Gastroesophageal sphincter (tissue), 3 donors: ENCODE data around the gene TMEM175.

Experiments
- POLR2A ChIP-seq, 2 donors: fragments of 450-650 bp; IDR thresholded peaks; one replicate each; pipeline ENCODE4 v1.6.1; 2017; ENCODE audit warnings: antibody characterized with exemption in 2 of 2, mild to moderate bottlenecking in 2 of 2, moderate library complexity in 1 of 2
- TF ChIP-seq, protein P1 (sequence below), 4 experiments: fragments of 200-600 bp in 2 of 4; fragments of 450-650 bp in 2 of 4; sonication (generic) in 1 of 4; IDR thresholded peaks; one replicate each; pipeline ENCODE4 v1.5.1; 2017 to 2019; ENCODE audit warnings: antibody characterized with exemption in 4 of 4, mild to moderate bottlenecking in 2 of 4, moderate library complexity in 2 of 4

DNA sequence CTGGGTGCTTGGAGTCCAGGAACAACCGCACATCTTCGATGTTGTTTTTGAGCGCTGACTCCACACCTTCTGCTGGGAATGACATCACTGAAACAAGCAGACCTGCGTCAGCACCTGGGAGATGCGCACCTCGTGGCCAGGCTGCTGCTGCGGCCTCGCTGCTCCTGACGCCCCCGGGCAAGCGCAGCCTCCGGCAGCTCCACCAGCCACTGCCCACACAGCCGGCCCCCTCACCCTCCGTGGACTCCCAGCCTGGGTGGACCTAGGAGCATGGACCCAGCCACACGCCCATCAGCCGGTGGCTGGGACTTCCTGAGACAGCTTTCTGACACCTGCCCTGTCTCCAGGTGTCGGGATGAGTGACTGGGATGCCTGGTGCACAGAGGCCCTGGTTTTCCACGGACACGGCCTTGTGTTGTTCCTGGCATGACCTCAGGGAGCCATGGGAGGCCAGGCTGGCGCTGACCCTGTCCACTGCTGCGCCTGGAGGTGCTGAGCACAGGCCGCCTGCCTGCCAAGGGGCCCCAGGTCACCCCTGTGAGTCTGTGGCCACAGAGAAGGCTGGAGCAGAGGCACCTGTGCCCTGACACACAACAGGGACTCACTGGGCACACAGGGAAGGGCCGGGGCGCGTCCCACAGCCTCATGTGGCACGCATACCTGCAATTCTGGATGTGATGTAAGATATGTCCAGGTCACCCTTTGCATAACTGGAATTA, 48.7 kb upstream of the TMEM175 start:
- TF ChIP-seq POLR2A (IDR thresholded peaks at IDR 0.05) = no peak
- TF ChIP-seq, protein P1, sequence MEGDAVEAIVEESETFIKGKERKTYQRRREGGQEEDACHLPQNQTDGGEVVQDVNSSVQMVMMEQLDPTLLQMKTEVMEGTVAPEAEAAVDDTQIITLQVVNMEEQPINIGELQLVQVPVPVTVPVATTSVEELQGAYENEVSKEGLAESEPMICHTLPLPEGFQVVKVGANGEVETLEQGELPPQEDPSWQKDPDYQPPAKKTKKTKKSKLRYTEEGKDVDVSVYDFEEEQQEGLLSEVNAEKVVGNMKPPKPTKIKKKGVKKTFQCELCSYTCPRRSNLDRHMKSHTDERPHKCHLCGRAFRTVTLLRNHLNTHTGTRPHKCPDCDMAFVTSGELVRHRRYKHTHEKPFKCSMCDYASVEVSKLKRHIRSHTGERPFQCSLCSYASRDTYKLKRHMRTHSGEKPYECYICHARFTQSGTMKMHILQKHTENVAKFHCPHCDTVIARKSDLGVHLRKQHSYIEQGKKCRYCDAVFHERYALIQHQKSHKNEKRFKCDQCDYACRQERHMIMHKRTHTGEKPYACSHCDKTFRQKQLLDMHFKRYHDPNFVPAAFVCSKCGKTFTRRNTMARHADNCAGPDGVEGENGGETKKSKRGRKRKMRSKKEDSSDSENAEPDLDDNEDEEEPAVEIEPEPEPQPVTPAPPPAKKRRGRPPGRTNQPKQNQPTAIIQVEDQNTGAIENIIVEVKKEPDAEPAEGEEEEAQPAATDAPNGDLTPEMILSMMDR (IDR thresholded peaks at IDR 0.05) = no peak
